ENCODE data around the gene MYO10. TPM values are rescaled to one million over a fixed set of nuclear protein-coding genes. Genes with fewer than 3 reads are reported as not detected.
A peak's percentile ranks its signal among the peaks of the same experiment; 100 is the strongest.

MYO10 gene
- total RNA-seq, 1 donor from 2014 or later, result 23.1 TPM

DNA sequence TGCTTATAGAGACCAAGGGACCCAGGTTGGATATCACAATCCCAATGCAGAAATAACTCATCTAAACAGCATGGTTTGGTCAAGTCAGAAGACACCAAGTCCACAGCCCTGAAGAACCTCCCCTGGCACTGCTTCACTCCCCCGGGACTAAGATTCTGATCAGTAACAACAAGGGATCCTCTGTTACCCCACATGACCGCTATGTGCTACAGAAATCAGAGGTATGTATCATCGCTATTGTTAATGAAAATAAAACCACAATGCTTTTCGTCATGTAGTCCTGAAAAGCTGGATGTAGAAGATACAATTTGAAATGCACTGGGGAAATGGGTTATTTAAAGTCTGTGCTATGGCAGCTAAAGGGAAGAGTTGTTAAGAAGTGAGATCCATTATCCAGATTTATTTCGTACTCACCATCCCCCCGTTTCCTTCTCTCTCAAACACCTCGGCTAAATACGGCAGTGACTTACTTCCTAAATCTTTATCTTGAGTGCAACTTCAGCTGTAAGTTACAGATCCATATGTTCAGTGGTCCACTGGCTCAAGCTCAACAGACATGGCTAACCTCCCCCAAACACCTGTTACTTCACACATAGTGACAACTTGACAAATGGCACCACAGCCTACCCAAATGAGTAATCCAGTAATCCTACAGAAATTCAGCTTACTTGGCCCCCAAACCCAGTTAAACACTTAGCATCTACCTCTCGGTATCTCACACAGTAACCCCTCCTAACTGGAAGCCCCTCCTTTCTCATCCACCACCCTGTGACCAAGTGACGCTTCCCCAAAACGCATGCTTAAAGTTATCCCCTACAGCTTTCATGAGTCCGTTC, 129.2 kb downstream of the MYO10 start:
- Mint-ChIP-seq H3K27me3 (ENCODE audit: unreplicated experiment) (peaks cover 8% of the 10 kb centered on the region), H3K4me1 (ENCODE audit: low read depth, unreplicated experiment) (peaks cover 34% of the 10 kb centered on the region), H3K4me3 (ENCODE audit: unreplicated experiment) (no peak overlapping the region), H3K9me3 (ENCODE audit: unreplicated experiment) (peaks cover 2% of the 10 kb centered on the region), H3K36me3 (ENCODE audit: unreplicated experiment) (no peaks in the 10 kb centered on the region), H3K27ac (ENCODE audit: unreplicated experiment) (no peak overlapping the region)
- TF ChIP-seq, protein P1, sequence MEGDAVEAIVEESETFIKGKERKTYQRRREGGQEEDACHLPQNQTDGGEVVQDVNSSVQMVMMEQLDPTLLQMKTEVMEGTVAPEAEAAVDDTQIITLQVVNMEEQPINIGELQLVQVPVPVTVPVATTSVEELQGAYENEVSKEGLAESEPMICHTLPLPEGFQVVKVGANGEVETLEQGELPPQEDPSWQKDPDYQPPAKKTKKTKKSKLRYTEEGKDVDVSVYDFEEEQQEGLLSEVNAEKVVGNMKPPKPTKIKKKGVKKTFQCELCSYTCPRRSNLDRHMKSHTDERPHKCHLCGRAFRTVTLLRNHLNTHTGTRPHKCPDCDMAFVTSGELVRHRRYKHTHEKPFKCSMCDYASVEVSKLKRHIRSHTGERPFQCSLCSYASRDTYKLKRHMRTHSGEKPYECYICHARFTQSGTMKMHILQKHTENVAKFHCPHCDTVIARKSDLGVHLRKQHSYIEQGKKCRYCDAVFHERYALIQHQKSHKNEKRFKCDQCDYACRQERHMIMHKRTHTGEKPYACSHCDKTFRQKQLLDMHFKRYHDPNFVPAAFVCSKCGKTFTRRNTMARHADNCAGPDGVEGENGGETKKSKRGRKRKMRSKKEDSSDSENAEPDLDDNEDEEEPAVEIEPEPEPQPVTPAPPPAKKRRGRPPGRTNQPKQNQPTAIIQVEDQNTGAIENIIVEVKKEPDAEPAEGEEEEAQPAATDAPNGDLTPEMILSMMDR (IDR thresholded peaks at IDR 0.05; ENCODE audit: partially characterized antibody, unreplicated experiment), result no peak
- no peak for DNase-seq

GRCh38 chr5:16805486-16805885, 130.6 kb downstream of the MYO10 start:
- no peak overlapping the region for H3K4me3 Mint-ChIP-seq (ENCODE audit: unreplicated experiment)
- H3K4me1 Mint-ChIP-seq (ENCODE audit: low read depth, unreplicated experiment), result peaks cover 36% of the 10 kb centered on the region
- DNase-seq, result no peak
- H3K9me3 Mint-ChIP-seq (ENCODE audit: unreplicated experiment), result peaks cover 3% of the 10 kb centered on the region
- no peak overlapping the region for H3K27ac Mint-ChIP-seq (ENCODE audit: unreplicated experiment)
- TF ChIP-seq, protein P1 (IDR thresholded peaks at IDR 0.05; ENCODE audit: partially characterized antibody, unreplicated experiment), result no peak
- no peaks in the 10 kb centered on the region for H3K36me3 Mint-ChIP-seq (ENCODE audit: unreplicated experiment)
- peaks cover 7% of the 10 kb centered on the region for H3K27me3 Mint-ChIP-seq (ENCODE audit: unreplicated experiment)

GRCh38 chr5:16803831-16804230, 132.3 kb downstream of the MYO10 start:
- no peak for DNase-seq
- H3K36me3 Mint-ChIP-seq (ENCODE audit: unreplicated experiment), result no peaks in the 10 kb centered on the region
- peaks cover 31% of the 10 kb centered on the region for H3K4me1 Mint-ChIP-seq (ENCODE audit: low read depth, unreplicated experiment)
- TF ChIP-seq, protein P1 (IDR thresholded peaks at IDR 0.05; ENCODE audit: partially characterized antibody, unreplicated experiment), result no peak
- H3K27ac Mint-ChIP-seq (ENCODE audit: unreplicated experiment), result peak overlapping the region; percentile 77
- H3K9me3 Mint-ChIP-seq (ENCODE audit: unreplicated experiment), result peaks cover 3% of the 10 kb centered on the region
- no peak overlapping the region for H3K4me3 Mint-ChIP-seq (ENCODE audit: unreplicated experiment)
- H3K27me3 Mint-ChIP-seq (ENCODE audit: unreplicated experiment), result peaks cover 2% of the 10 kb centered on the region

GRCh38 chr5:16800477-16800876, 135.6 kb downstream of the MYO10 start:
- Mint-ChIP-seq H3K4me3 (ENCODE audit: unreplicated experiment) (no peak overlapping the region), H3K36me3 (ENCODE audit: unreplicated experiment) (no peaks in the 10 kb centered on the region), H3K27me3 (ENCODE audit: unreplicated experiment) (peaks cover 4% of the 10 kb centered on the region), H3K9me3 (ENCODE audit: unreplicated experiment) (peaks cover 3% of the 10 kb centered on the region), H3K27ac (ENCODE audit: unreplicated experiment) (peak overlapping the region; percentile 83), H3K4me1 (ENCODE audit: low read depth, unreplicated experiment) (peaks cover 15% of the 10 kb centered on the region)
- DNase-seq, result no peak
- TF ChIP-seq, protein P1 (IDR thresholded peaks at IDR 0.05; ENCODE audit: partially characterized antibody, unreplicated experiment), result no peak

GRCh38 chr5:16799796-16800195, 136.3 kb downstream of the MYO10 start:
- H3K36me3 Mint-ChIP-seq (ENCODE audit: unreplicated experiment), result no peaks in the 10 kb centered on the region
- H3K27me3 Mint-ChIP-seq (ENCODE audit: unreplicated experiment), result peaks cover 4% of the 10 kb centered on the region
- peak overlapping the region; percentile 79 for H3K27ac Mint-ChIP-seq (ENCODE audit: unreplicated experiment)
- TF ChIP-seq, protein P1 (IDR thresholded peaks at IDR 0.05; ENCODE audit: partially characterized antibody, unreplicated experiment), result no peak
- no peak overlapping the region for H3K4me3 Mint-ChIP-seq (ENCODE audit: unreplicated experiment)
- peaks cover 15% of the 10 kb centered on the region for H3K4me1 Mint-ChIP-seq (ENCODE audit: low read depth, unreplicated experiment)
- peaks cover 3% of the 10 kb centered on the region for H3K9me3 Mint-ChIP-seq (ENCODE audit: unreplicated experiment)
- peak; percentile 47 for DNase-seq

Data from glutamatergic neuron (in vitro differentiated cells).